Caki2 (cell line): ENCODE results near the gene TRPM6. TPM values are rescaled to one million over a fixed set of nuclear protein-coding genes. Genes with fewer than 3 reads are reported as not detected.
"Not testable (repeated sequence)": the region's sequence is repeated elsewhere in the genome, so short reads cannot be mapped to it uniquely, and the experiment has no call there.

Experiments used
- DNase-seq: peaks from one replicate; pipeline ENCODE4 v3.0.0-alpha.2; 2015; ENCODE audit warnings: low read depth
- in situ Hi-C: cut with HindIII; loops from 2 replicates; pipeline ENCODE4 v1.10.0; 2016; ENCODE audit warnings: low sequenced_read_pairs, low pct_unique_long_range_greater_than_20kb, mixed read lengths
- total RNA-seq: library from RNA; depleted of rRNA; stranded (reverse); fragments of >200 nt; shearing (Covaris generic); gene quantifications from 2 replicates; pipeline ENCODE4 v1.2.3, GENCODE V29; 2014; ENCODE audit warnings: low replicate concordance; rRNA removed

Gene TRPM6, protein sequence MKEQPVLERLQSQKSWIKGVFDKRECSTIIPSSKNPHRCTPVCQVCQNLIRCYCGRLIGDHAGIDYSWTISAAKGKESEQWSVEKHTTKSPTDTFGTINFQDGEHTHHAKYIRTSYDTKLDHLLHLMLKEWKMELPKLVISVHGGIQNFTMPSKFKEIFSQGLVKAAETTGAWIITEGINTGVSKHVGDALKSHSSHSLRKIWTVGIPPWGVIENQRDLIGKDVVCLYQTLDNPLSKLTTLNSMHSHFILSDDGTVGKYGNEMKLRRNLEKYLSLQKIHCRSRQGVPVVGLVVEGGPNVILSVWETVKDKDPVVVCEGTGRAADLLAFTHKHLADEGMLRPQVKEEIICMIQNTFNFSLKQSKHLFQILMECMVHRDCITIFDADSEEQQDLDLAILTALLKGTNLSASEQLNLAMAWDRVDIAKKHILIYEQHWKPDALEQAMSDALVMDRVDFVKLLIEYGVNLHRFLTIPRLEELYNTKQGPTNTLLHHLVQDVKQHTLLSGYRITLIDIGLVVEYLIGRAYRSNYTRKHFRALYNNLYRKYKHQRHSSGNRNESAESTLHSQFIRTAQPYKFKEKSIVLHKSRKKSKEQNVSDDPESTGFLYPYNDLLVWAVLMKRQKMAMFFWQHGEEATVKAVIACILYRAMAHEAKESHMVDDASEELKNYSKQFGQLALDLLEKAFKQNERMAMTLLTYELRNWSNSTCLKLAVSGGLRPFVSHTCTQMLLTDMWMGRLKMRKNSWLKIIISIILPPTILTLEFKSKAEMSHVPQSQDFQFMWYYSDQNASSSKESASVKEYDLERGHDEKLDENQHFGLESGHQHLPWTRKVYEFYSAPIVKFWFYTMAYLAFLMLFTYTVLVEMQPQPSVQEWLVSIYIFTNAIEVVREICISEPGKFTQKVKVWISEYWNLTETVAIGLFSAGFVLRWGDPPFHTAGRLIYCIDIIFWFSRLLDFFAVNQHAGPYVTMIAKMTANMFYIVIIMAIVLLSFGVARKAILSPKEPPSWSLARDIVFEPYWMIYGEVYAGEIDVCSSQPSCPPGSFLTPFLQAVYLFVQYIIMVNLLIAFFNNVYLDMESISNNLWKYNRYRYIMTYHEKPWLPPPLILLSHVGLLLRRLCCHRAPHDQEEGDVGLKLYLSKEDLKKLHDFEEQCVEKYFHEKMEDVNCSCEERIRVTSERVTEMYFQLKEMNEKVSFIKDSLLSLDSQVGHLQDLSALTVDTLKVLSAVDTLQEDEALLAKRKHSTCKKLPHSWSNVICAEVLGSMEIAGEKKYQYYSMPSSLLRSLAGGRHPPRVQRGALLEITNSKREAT (N-terminal part only)
- total RNA-seq: 0.03 TPM in 1 of 2 replicates, not detected in the other

DNA sequence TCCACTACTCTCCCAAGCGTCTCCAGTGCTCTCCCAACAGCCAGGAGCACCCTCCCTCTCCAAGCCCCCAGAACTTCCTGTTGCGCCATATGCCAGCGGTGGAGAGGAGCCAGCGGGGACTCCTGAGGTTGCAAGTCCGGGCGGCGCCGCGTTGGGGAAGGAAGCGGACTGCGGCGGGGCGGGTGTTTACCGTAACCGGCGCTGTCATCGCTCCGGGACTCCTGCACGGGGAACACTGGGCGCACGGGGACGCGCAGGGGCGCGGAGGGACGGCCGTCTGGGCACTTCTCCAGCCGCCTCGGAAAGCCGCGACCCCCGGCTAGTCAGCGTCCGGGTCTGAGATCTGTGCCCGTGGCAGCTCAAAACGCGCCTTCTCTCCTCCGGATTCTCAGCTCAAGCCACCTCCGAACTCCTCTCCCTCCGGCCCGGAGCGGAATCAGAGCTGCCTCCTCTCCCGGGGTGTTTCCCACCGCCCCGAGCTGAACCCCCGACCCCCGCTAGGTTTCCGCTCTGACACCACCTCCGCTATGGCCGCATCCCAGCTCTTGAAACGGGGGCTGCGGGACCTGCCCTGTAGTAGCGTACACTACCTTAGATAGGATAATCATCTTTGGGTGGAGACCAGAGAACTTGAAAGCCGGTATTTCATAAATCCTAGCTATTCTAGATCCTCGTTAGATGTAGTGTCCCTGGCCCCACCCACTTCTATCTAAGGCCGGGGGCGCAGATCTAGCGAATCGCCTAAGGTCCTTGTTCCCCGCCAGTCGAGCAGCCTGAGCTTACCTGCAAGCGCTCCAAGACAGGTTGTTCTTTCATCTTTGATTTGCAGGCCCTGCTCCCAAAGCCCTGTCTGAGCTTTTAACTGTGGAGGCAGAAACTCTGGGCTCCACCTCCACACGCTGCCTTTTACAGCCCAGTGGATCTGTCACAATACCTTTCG is at the start of gene TRPM6:
TSS of gene TRPM6 (minus strand) at position 881 of the 940 bp plus-strand sequence. CDS start at position 816, 65 bp downstream.
- in situ Hi-C loops: no loop called here
- peak; percentile 37 for DNase-seq

DNA sequence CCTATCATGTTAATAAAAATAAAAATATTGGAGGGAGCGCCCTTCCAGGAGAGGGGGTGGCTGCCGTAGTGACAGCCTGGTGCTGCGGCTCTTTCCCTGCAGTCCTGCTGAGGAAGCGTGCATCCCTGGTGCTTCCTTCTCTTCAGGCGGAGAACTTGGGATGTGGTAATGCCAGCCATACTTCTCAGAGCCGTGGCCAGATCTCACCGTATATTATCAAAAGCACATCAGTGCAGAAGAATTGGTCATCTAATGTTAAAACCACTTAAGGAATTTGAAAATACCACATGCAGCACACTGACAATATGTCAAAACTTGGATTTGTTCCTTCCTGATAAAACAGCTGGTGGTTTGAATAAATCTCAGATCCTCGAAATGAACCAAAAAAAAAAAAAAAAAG is 47.3 kb upstream of the TRPM6 start:
- DNase-seq: no peak
- in situ Hi-C loops: no loop called here

DNA sequence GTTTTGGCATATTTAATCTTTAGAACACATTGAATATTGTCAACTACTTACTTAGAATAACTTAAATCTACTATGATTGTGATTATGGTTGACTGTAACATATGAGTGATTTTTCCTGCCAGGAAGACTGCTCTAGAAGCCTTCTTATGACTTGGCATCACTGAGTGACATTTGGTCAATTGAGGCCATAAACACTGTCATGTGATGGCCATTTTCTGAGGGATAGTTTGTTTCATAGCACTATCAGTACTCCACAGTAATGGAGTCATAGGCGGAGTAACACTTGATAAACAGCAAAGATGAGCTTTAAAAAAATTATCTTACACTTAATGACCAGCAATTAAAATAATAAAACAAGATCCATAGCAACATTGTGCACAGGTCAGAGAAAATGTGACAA is 34.0 kb upstream of the TRPM6 start:
- in situ Hi-C loops: no loop called here
- DNase-seq: no peak

DNA sequence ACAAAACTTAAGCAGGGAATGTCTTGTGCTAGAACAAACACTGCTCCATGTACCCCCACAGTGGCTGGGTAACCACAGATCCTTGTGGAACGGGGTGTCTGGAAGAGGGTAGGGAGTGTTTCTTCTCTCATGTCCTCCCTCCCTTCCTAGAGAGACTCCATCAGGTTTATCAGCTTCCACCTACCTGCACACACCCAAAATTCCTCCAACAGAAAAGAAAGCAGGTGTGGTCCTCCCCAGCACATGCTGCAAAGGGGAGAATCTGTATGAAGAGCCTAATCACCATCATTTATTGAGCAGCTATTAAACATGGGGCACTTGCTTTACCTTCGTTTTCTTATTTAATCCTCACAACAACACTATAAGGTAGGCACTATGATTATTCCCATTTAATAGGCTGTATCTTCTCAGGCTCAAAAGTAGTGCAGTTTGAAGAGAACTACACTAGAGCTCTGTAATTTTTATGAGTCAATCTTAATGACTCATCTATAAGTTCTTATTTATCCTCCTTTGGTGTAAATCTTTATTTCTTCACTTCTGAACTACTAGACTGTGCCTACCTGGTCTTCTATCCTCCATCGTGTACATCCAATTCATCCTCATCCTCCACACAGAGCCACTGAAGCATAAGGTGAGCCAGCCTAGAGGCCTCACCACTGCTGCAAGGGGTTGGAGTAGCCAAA is 33.4 kb upstream of the TRPM6 start:
- in situ Hi-C loops: no loop called here
- no peak for DNase-seq

DNA sequence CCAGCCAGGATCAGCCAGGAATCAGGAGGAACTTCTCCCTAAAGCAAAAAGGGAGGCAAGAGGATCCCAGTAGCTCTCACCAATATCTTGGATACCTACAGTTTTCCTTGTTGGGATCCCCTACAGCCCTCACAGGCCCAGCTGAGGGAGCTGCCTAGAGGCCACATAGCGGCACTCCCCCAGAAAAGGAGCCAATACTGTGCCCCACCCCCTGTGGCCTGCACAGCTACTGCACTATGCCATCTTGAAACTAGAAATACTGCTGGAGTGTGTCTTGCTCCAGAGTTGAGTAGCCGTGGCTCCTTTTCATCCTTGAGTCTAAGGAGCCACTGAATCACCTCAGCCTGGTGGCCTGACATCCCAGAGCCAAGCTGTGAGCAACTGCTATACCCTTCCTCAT is 22.3 kb upstream of the TRPM6 start:
- in situ Hi-C loops: no loop called here
- no peak for DNase-seq

DNA sequence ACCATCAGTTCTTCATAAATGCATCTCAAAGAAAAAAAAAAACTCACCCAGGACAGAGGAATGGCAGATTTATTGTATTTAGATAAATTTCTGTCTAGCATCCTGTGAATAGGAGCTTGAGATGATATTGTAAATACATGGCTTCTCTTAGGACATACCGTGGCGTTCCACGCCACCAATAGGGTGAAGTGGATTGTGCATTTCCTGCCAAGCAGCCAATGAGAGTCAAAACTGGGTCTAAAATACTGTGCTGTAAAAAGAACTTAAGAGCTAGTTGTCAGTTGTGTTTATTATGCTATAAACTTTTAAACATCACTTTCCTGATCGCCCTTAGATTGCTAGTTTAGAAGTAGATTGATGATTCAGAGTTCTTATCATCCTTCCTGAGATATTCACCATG is 20.9 kb upstream of the TRPM6 start:
- no peak for DNase-seq
- in situ Hi-C loops: no loop called here

DNA sequence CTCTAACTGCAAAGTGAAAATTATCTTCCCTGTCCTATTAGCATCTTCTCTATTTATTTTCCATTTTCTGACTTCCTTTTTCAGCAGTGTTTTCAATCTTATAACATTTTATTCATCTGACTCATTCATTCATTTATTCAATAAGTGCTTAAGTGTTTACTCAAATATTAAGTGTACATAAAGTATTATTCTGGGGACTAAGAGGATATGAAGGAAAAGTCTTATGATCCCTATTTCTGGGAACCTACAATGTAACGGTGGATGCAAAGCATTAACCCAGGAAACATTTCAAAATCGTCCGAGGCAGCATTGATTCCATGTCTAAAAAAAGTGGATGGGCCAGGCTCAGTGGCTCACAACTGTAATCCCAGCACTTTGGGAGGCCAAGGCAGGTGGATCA is 19.4 kb upstream of the TRPM6 start:
- no peak for DNase-seq
- in situ Hi-C loops: no loop called here

DNA sequence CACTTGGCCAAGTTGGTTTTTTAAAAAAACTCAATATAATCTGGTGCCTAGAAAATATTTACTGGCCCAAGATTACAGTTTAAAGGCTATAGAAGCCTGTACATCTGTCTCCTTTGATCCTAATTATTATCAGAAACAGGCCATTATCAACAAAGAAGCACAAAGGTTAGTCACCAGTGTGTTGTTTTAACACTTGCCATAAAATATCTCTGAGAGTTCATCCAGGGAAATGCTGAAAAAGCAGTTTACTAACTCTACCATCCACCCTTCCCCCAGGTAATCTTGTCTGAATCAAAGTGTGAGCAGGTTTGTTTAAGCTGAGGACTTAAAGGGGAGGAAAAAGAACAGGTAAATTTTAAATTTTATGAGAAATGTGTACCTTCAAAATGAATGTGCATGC is 13.3 kb upstream of the TRPM6 start:
- no peak for DNase-seq
- in situ Hi-C loops: no loop called here

DNA sequence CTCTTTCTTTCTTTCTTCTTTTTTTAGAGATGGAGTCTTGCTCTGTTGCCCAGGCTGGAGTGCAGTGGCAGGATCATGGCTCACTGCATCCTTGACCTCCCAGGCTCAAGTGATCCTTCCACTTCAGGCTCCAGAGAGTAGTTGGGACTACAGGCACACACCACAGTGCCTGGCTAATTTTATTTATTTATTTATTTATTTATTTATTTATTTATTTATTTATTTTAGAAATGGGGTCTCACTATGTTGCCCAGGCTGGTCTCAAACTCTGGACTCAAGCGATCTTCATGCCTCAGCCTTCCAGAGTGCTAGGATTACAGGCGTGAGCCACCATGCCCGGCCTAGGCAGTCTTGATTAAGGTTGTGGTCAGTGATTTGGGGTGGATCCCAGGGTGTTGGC is 728 bp upstream of the TRPM6 start:
- DNase-seq, in situ Hi-C loops: not testable (repeated sequence)

DNA sequence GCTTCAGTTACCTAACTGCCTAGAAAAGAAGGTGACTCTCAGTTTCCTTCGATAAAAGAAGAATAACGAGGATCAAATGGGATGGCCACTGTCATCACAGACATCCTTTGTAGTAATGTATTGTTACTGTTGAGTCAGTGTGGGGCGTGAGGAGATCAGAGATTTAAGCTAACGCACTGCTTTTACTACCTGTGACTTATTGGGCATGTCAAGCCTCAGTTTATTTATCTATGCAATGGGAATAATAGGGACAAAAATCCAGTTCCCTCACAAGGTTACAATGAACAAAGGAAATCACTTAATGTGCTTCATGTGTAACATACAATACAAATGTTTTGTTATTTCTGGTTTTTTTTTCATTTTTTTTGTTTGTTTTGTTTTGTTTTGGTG is 255 bp upstream of the TRPM6 start:
- in situ Hi-C loops: no loop called here
- DNase-seq: no peak

DNA sequence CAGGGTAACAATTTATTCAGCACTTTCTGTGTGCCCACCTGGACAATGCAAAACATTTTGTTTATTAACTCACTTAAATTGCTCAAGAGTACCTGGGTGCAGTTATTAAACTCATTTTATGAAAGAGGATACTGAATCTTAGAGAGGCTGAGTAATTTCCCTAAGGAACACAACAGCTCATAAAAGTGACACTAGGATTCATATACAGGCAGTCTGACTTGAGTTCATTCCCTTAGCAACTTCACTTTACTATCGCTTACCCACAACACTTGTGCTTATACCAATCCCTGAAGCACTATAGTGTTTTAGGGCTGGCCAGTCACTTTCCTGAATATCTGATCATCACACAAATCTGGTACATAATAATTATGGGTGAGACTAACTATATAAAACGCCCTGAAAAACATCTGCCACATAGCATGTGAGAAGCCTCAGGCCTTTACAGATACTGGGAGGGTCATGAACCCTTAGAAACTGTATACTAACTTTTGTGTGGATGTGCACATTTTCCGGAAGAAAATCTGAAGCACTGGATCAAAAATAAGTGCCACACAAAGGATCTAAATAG is 11.3 kb downstream of the TRPM6 start:
- no peak for DNase-seq
- in situ Hi-C loops: no loop called here

DNA sequence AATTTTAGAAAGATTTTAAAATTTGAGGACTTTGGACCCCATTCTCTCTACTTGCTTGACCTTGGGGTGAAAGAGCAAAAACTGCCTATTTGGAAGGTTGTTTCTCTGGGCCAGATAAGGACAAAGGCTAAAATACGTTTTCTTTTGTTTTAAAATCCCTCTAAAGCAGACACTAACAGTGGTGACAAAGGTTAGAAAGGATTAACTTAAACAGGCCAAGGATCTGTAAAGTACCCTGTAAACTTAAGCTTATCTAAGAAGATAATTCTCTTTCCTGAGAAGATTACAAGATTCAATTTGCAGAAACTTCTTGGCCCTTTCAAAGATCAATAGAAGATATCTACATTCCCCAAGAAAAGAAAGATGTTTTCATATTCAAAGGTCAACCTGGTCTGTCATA is 12.1 kb downstream of the TRPM6 start:
- no peak for DNase-seq
- in situ Hi-C loops: no loop called here

DNA sequence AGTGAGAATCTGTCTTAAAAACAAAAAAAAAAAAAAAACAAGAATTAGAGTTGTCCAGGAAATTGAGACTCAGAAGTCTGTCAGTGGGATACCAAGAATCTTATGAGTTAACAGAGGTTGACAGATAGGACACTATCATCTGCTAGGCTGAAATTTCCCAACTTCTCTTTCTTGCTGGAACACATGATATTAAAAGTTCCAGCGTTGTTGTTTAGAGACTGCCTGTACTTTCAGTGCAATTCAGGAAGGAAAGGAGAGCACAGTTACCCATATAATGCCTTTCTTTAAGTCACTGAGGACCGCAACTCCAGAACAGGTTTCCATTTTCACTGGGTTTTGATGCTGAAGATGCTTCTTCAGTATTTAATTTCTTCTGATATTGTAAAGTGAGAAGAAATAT is 13.5 kb downstream of the TRPM6 start:
- in situ Hi-C loops: no loop called here
- no peak for DNase-seq

DNA sequence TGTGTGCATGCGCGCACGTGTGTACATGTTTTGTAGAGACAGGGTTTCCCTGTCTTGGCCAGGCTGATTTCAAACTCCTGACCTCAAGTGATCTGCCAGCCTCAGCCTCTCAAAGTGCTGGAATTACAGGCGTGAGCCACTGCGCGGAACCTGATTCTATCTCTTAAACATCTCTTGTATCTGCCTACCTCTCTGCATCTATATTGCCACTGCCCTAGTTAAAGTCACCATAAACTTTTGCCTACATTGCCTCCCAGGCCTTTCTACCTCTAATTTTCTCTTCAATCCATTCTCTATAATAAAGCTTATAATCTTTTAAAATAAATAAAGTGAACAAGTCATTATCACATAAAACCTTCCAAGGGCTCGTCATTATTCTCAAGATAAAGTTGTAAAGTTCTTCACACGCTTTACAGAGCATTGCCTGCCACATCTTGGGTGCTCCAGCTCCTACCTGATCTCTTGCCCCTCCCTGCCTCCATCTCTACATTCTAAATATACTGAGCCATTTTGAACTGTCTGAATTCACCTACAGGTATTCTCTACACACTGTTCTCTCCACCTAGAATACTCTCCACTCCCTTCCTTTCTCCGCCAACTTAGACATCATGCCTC is 15.0 kb downstream of the TRPM6 start:
- in situ Hi-C loops: no loop called here
- DNase-seq: no peak

DNA sequence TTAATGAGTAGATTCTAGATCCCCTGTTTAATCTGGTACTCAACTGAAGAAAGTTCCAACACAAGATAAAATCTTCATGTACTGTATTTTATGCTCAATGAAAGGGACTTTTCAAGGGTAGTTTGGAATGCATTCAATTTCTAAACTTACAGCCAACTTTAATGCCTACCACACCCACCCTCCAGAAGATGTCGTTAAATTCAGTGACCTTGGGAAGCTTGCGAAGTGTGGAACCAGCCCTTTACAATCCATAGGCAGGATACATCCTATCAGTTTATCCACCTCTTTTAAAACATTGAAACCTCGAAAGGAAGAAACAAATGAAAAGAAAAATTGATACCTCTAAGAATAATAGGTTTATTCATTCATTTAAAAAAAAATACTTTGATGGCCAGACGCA is 20.2 kb downstream of the TRPM6 start:
- in situ Hi-C loops: no loop called here

DNA sequence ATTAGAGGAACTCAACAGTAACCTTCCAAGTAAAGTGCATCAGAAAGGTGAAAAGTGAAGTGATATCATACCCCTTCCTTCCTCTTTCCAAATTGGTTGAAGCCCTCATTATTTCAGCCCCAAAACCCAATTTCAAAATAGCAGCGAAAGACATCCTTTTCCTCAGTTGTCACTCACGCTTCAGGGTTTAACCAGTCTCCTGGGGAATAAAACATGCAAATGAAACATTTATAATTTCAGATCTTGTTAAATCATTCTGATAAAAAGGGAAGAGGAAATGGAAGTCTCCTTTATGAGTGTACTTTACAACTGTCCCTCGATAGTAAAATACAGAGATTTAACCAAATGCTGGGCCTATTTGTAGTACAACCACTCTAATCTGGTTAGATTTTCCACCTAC is 22.5 kb downstream of the TRPM6 start:
- no peak for DNase-seq
- in situ Hi-C loops: no loop called here

More for the DNA sequence above, 20.2 kb downstream of the TRPM6 start:
- DNase-seq: no peak
